GM18526 (cell line): ENCODE results near the gene BCKDK.
A peak's percentile ranks its signal among the peaks of the same experiment; 100 is the strongest.

Experiments used
- POLR2A ChIP-seq: IDR thresholded peaks from 3 replicates; pipeline ENCODE4 v1.6.1; 2011; ENCODE audit not compliant: insufficient read length; ENCODE audit errors: extremely low read depth

Gene BCKDK

DNA sequence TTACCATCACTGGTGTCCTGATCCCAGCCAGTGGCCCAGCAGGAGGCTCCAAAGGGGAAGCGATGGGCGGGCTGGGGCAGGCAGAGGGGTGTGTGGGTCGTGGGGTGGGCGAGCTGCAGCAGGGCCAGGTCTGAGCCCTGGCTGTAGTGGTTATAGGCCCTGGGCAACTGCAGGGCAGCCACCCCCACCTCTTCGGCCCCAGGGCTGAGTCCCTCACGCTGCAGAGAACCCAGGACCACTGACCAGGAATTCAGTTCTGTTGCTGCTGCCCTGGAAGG is 21.6 kb upstream of the BCKDK start:
- no peak for TF ChIP-seq POLR2A

- no peak for TF ChIP-seq POLR2A
Observed at GRCh38 chr16:31087481-31087880, 20.7 kb upstream of the BCKDK start.

DNA sequence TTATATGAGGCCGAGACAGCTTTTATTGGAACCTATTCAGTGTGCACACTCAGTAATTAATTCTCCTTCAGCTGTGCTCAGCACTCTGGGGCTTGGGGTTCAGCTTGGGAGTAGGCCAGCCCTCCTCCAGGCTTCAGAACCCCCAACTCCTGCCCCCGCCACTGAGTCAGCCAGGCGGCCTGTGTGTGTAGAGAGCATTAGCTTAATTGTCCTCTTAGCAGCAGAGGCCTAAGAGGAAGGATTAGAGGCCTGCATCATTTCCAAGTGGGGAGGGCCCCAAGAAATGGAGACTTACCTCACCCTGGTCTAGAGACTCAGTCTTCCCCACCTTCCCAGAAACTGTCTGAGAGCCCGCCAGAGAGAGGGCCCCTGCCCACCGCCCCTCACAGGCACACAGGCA is 20.2 kb upstream of the BCKDK start:
- no peak for TF ChIP-seq POLR2A

GRCh38 chr16:31088459-31089183 is 19.6 kb upstream of the BCKDK start, which contains the start of gene PRSS53:
TSS of gene PRSS53 (minus strand) at chr16:31088943. CDS start at chr16:31088809, 134 bp downstream.
- no peak for TF ChIP-seq POLR2A

DNA sequence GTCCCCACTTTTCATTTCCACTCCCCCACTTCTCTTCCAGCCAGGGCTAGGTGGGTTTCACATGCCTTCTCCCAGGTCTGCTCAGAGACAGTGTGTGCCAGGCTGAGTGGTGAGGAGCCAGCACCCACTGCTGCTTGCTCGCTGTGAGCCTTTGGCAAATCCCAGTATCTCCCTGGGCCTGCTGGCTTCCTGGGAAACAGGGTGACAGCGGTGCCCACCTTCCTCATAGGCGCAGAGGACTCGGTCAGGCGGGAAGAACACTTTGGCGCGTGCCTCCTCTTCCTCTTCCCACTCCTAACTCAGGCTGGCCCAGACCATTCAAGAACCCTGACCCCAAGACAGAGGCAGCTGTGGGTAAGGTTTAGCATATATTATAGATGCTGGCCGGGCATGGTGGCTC is 19.0 kb upstream of the BCKDK start:
- no peak for TF ChIP-seq POLR2A

- TF ChIP-seq POLR2A: no peak
Observed at GRCh38 chr16:31090540-31090939, 17.6 kb upstream of the BCKDK start.

GRCh38 chr16:31092330-31092729 is 15.9 kb upstream of the BCKDK start:
- no peak for TF ChIP-seq POLR2A

DNA sequence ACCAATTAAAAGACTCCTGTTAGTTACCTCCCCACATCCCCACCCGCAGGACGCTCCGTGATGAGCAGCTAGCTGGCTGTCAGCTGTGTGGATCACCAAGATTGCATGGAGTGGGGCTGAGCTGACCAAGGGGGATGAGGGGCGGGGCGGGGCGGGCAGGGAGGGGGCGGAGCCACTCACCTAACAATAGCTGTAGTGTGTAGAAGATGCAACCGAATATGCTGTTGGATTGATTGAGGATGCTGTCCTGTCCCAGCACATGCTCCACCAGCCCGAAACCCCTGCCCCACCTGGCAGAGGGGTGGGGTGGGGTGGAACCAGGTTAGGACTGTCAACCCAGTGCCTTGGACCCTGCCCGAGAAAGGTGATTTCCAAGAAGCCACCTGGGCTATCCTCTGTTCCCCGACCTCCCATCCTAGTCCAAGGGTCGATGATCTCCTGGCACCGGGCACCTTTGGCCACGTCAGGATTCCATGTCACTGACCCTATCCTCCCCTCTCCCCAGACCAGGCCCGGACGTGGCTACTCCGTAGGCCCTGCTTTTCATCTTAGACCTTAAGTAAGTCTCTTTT is 15.0 kb upstream of the BCKDK start:
- TF ChIP-seq POLR2A: no peak

DNA sequence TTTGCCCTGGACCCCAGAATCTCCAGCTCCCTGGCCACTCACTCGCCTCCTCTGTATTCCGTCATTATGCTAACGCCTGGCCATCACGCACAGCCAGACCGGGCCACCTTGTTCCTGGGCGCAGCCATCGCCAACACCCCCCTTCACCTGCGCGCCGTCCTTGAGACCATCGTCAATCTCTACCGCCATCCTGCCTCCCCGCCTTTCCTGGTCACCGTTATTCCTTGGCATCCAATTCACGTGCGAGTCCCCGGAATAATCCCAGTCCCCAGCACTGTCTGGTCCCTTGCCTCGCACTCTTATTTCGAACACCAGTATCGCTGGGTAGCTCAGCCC is 14.1 kb upstream of the BCKDK start:
- TF ChIP-seq POLR2A: no peak

DNA sequence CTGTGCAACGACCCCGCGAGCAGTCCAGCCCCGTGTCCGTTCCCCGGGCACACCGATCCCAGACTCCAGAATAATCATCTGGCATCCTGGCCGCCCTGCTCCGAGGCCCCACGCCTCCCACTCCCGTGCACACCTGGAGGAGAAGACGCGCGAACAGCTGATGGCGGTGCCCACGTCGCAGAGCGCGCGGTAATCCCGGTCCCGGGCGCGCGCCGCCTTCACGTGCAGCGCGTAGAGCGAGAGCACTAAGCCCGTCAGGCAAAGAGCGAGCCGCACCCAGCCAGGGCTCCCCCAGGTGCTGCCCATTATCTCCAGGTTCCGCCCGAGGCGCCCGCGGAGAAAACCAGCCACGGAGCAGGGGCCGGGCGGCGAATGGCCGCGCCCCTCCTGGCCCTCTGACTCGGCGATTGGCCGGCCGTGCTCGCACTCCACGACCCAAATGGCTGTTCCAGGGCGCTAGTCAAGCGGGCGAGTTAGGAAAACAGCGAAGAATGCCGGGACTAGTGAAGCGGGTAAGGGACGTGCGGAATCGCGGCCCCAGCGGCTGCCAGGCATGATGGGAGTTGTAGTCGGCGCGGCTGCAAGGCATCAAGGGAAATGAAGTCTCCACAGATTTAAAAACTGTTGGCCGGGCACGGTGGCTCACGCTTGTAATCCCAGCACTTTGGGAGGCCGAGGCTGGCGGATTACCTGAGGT is 13.6 kb upstream of the BCKDK start, which contains the start of gene VKORC1:
Gene VKORC1 (minus strand): TSS at position 374 of the 697 bp plus-strand sequence. CDS start 68 bp downstream, at position 306.
- peak; percentile 64 for TF ChIP-seq POLR2A

DNA sequence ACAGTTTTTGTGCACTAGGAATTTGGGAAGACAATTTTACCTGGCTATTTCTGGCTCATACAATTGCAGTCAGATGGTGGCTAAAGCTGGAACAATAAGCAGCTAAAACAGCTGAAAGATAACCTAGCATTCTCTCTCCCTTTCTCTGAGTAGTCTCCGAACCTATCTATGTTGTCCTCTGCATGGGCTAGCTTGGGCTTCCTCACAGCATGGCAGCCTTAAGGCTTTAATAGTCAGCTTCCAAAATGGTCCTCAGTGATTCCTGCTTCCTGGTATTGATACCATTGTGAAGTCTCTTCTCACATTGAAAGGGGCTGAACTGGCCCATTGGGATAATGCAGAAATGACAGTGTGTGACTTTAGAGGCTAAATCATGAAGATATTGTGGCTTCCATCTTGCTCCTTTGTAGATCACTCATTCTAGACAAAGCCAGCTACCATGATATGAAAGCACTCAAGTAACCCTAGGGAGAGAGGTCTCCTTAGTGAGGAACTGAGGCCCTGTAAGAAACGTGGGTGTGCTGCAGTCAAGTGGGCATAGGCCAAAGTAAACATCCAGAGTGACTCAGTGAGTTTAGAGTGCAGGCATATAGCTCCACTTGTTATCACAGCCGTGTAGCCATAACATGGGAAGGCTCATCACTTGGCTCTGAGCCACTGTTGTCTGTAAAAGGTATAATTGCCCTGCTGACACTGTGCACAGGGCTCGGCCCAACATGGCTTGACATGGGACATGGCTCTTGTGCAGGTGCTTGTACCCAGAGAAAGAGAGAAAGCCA is 8.1 kb upstream of the BCKDK start:
- TF ChIP-seq POLR2A: no peak

DNA sequence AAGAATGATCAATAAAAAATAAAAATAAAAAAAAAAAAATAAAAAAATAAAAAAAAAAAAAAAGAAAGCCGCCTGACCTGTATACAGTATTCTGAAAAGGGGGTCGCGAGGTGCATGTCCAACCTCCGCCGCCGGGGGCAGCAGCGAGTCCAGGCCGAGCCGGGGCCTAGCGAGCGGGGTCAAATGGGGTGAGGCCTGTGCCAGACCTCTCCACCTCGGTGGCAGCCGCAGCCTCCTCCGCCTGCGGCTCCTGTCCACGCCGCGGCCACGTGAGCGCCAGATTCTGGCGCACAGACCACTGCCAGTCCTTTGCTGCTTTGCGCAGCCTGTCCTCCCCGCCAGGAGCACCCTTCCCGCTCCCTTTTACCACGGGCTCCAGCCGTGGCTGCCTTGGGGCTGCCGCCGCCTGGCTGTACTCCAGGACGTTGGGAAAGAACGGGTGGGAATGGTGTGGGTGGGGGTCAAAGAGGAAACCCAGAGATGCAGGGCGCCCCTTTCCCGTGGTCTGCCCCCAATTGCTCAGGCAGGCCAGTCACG is 2.4 kb upstream of the BCKDK start:
- TF ChIP-seq POLR2A: peak; percentile 36

DNA sequence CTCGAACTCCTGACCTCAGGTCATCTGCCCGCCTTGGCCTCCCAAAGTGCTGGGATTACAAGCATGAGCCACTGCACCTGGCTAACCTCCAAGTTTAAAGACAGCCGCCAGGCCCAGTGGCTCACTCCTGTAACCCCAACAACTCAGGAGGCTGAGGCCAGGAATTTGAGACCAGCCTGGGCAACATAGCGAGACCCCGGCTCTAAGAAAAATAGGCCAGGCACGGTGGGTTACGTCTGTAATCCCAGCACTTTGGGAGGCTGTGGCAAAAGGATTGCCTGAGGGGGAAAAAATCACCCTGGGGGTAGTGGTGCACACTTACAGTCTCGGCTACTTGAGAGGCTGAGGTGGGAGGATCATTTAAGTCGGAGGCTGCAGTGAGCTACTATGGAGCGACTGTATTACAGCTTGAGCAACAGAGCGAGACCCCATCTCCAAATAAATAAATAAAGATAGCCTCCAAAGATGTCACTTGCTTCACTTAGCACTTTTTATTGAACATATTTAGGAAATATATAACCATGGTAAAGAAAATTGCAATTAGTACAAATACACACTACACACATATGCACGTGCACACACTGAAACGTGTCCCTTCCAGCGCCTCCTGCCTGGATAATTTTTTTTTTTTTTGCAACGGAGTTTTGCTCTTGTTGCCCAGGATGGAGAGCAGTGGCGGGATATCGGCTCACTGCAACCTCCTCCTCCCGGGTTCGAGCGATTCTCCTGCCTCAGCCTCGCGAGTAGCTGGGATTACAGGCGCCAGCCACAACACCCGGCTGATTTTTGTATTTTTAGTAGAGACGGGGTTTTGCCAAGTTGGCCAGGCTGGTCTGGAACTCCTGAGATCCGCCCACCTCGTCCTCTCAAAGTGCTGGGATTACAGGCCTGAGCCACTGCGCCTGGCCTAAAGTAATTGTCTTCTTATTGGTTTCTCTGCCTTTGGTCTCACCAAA is 1.4 kb upstream of the BCKDK start:
- TF ChIP-seq POLR2A: no peak

DNA sequence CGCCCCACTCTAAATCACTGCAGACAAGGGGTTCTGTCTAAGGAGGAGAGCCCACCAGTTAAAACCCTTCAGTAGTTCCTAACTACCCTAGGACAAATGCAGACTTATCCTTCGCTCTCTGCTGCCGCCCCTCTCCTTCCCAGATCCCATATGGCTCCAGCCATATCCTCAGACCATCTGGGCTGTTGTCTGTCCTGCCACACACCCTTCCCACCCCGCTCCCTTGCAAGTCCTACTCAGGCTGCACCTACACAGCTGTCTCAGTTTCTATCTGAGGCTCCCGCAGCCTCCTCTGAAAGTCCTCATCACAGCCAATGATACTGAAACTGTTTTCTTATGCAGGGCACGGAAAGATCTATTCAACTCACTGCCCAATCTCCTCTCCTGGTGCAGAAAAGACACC is 720 bp upstream of the BCKDK start:
- TF ChIP-seq POLR2A: no peak

DNA sequence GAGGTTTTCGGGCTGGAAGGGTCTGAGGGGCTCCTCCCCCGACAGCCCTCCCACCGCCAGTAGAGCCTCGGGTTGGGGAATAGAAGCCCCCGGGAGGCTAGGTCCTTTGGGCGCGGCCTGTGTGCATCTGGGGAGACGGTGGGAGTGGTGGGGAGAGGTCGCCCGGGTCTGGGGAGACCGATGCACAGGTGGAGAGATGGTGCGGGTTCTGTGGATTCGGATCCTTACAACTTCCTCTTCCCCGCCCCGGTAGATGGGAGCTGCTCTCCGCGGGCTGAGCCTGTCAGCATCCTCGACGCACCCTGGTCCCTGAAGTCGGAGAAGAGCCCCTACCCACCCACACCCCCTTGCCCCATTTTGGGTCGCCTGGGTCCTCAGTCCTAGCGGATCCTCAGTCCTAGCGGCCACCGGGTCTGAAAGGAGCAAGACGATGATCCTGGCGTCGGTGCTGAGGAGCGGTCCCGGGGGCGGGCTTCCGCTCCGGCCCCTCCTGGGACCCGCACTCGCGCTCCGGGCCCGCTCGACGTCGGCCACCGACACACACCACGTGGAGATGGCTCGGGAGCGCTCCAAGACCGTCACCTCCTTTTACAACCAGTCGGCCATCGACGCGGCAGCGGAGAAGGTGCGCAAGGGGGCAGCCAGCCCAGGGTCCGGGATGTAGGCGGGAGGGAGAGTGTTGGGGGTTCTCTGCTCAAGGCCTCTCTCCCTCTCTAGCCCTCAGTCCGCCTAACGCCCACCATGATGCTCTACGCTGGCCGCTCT is 790 bp downstream of the BCKDK start:
- TF ChIP-seq POLR2A: no peak
